Thyroid gland (tissue), 4 donors: ENCODE measurements around the gene SLC36A3.

Source experiments
- POLR2A ChIP-seq, 2 donors: fragments of 450-650 bp; IDR thresholded peaks; one replicate each; pipeline ENCODE4 v1.6.1; 2017; ENCODE audit warnings: antibody characterized with exemption in 2 of 2, mild to moderate bottlenecking in 2 of 2, moderate library complexity in 1 of 2
- TF ChIP-seq, protein P1 (sequence below), 6 experiments: fragments of 200-600 bp in 3 of 6; fragments of 450-650 bp in 3 of 6; sonication (generic) in 3 of 6; IDR thresholded peaks; one replicate each; pipeline ENCODE4 v1.5.1; 2016 to 2019; ENCODE audit warnings: antibody characterized with exemption in 6 of 6, mild to moderate bottlenecking in 2 of 6, inconsistent platforms in 1 of 6, moderate library complexity in 1 of 6

- TF ChIP-seq, protein P1, sequence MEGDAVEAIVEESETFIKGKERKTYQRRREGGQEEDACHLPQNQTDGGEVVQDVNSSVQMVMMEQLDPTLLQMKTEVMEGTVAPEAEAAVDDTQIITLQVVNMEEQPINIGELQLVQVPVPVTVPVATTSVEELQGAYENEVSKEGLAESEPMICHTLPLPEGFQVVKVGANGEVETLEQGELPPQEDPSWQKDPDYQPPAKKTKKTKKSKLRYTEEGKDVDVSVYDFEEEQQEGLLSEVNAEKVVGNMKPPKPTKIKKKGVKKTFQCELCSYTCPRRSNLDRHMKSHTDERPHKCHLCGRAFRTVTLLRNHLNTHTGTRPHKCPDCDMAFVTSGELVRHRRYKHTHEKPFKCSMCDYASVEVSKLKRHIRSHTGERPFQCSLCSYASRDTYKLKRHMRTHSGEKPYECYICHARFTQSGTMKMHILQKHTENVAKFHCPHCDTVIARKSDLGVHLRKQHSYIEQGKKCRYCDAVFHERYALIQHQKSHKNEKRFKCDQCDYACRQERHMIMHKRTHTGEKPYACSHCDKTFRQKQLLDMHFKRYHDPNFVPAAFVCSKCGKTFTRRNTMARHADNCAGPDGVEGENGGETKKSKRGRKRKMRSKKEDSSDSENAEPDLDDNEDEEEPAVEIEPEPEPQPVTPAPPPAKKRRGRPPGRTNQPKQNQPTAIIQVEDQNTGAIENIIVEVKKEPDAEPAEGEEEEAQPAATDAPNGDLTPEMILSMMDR (IDR thresholded peaks at IDR 0.05), result no peak
- TF ChIP-seq POLR2A (IDR thresholded peaks at IDR 0.05), result no peak
Observed at GRCh38 chr5:151262532-151262931, 41.0 kb downstream of the SLC36A3 start.
